Hematopoietic multipotent progenitor cell (in vitro differentiated cells): ENCODE measurements around the gene PROZ. TPM values are rescaled to one million over a fixed set of nuclear protein-coding genes. Genes with fewer than 3 reads are reported as not detected.
A peak's percentile ranks its signal among the peaks of the same experiment; 100 is the strongest.

Experiments used
- DNase-seq, 3 donors: peaks; one replicate each; pipeline ENCODE4 v3.0.0-alpha.2; 2011 to 2015; ENCODE audit warnings: low read depth in 2 of 3, low spot score in 2 of 3
- total RNA-seq: library from RNA; depleted of rRNA; stranded (reverse); fragments of >200 nt; gene quantifications from one replicate; pipeline ENCODE4 v1.2.3, GENCODE V29; 2012

The PROZ gene
- total RNA-seq, 1 donor = not detected

DNA sequence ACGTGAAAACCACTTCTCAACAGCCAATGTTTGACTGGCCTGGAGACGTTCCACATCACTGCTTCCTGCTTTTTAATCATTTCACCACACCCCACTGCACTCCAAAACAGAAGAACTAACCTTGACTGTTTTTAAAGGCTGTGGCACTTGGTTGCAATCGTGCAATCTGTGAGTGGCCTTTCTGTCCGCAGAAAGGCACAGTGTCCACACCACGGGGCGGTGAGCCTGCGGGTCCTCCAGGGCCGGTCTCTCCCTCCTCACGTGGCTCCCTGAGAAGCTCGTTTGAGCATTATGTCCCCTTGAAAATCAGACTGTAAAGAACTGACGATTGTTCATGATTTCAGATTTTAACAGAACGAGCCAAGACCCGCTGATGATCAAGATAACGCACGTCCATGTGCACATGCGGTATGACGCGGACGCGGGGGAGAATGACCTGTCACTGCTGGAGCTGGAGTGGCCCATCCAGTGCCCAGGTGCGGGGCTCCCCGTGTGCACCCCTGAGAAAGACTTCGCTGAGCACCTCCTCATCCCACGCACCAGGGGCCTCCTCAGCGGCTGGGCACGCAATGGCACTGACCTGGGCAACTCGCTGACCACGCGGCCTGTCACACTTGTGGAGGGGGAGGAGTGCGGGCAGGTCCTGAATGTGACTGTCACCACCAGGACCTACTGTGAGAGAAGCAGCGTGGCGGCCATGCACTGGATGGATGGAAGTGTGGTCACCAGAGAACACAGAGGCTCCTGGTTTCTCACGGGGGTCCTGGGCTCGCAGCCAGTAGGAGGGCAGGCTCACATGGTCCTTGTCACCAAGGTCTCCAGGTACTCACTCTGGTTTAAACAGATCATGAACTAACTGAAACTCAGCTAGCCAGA is 13.0 kb downstream of the PROZ start:
- no peak for DNase-seq

DNA sequence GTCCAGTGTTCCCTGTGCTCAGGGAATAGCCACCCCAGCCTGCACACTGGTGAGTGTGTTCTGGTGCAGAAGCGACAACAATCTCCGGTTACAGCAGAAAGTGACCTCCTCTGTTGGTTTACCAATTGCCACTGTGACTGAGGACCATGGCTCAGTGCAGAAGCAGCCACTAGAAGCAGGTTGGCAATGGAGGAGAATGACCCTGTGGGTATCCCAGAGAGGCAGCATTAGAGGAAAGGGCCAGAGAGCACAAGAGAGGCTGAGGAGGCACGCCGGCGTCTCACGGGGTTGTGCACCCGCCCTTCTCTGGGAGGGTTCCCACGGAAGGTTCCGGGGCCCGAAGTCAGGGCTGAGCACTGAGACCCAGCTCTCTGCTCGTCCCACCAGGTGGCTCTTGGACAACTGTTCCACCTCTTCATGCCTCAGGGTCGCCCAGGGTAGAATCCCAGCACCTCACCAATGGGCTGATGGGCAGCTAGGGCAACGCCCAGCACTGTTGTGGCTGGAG is 14.0 kb downstream of the PROZ start:
- DNase-seq = no peak

DNA sequence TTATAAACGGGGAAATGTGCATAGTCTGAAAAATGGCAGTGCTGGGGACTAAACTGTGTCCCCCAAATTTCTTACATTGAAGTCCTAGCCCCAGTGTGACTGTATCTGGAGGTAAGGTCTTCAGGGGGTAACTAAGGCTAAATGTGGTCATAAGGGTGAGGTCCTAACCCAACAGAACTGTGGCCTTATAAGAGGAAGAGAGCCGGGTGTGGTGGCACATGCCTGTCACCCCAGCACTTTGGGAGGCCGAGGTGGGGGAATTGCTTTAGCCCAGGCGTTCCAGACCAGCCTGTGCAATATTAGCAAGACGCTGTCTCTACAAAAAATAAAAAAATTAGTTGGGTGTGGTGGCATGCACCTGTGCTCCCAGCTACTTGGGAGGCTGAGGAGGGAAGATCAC is 17.8 kb downstream of the PROZ start:
- DNase-seq = peak in 1 of 3 donors; percentile 54

DNA sequence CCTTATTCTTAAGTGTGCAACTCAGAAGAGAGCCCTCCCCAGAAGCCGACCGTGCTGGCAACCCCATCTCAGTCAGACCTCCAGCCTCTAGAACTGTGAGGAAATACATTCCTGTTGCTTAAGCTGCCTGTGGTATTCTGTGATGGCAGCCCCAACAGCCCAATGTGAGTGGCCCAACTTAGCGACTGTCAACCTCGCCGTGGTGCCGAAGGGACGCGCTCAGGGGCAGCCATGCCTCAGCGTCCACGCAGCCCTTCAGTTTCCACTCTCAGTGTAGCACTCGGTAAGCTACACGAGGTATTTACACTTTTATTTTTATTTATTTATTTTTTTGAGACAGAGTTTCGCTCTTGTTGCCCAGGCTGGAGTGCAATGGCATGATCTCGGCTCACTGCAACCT is 18.4 kb downstream of the PROZ start:
- DNase-seq = no peak

DNA sequence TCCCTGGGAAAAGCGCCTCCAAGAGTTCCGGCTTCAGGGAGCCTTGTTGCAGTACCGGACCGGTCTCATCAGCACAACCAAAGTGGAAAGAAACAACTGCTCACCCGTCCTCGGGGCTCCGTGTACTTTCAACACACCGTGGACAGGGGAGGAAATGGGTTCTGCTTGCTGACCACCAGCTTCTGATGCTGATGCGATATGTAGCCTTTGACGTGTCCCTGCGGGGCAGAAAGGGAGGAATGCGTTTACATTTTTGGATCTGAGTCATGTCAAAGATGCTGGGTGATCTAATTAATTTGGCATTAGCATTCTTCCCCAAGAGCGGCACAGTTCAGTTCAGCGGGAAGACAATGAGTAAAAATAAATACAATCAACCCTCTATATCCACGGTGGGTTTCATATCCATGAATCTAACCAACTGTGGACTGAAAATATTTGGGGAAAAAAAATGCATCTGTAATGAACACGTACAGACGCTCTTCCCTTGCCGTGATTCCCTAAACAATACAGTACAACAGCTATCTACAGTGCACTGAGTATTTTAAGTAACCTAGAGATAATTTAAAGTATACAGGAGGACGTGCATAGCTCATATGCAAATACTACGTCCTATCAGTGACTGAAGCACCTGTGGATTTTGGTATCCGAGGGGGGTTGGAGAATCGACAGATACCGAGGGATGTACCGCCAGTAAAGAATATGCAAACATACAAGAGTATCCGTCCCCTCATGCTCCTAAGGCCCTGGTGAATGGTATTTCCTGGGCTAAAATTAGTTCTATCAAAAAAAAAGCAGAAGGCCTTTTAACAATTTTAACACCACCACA is 19.8 kb downstream of the PROZ start:
- DNase-seq = no peak

DNA sequence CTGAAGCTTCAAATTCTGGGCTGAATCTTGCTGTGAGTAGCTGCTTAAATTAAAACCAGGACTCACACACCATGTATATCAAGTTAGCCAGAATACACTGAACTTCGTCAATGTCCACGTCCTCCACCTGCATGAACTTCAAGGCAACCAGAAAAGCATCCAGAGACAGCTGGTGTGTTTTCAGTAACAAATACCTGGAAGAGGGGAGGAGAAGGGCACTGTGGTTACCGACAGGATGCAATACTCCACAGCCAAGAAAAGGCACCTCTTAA is 20.4 kb downstream of the PROZ start:
- no peak for DNase-seq

DNA sequence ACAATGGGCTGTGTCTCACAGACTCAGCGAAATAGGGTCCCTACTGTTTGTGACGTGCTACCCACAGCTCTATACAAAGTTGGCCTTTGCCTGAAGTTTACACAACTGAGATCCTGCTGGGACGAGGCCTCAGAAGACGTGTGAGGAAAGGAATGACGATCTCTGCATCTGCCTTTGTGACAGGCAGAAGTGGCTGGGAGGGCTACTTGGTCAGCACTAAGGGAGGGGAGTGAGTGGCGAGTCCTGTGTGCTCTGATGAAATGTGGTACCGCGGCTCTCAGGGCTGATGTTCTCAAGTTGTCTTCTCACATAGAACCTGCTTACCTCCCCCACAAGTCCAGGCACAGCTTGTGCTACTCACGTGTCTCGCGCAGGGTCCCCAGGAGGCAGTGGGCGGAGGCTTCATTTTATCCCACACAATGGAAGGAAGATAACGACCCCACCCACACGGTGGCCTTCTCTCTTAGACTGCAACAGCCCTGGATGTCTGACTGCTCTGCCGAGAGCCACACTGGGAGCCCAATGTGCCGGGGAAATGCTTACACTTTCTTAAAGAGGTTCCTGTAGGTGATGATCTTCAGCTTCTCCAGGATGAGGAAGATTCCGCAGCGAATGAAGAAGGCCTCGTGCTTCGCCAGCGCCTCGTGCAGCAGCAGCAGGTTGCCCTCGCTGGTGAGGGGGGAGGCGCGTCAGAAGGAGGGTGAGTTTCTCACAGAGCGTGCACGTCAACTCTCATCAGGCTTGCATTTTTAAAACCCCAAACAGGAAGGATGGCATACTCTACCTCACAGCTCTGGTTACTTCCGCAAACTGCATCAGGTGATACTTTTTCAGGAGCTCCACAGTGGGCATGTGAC is 21.2 kb downstream of the PROZ start:
- no peak for DNase-seq

DNA sequence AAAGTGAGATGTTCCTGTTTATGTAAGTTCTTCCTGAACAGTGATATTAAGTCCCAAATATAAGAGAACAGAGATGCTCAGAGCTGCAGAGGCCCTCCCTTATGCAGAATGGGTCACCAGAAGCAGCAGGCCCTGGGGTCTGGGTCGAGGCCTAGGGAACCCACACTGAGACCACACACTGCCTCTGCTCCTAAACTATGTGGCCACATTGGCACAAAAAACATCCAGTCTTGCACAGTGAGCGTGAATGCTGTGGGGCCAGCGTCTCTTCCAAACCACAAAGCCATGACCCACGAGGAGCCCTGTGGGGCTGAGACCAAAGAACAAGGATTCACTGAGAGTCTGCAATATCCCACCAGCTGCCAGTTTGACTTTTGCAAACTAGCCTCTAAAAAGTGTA is 23.6 kb downstream of the PROZ start:
- no peak for DNase-seq

DNA sequence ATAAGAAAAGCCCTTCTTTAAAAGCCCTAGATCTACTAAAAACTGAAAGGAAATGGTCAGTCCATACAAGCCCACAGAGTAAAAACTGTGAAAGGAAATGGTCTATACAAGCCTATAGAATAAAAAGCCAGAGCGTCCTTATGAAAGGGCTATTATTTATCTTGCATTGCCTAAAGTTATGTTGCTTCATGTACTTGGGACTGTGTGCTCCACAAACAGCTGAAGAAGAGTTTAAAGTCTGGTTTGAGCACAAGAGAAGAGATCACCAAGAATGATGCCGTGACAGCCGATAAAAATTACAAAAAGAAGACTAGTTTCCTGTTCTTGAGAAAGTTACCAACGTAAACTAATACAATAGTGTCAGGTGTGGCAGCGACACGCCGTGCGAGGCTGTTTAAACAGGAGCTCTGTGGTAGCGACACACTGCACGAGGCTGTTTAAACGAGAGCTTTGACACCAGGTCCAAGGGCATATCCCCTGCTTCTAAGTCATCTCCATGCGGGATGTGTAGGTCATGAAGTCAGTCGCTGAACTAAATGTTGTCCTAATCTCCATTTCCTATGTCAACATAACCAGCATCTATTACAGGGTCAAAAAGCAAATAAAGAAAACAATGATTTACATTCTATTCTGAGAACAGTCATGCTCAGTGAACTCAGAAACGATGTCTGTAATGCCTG is 25.1 kb downstream of the PROZ start:
- no peak for DNase-seq

DNA sequence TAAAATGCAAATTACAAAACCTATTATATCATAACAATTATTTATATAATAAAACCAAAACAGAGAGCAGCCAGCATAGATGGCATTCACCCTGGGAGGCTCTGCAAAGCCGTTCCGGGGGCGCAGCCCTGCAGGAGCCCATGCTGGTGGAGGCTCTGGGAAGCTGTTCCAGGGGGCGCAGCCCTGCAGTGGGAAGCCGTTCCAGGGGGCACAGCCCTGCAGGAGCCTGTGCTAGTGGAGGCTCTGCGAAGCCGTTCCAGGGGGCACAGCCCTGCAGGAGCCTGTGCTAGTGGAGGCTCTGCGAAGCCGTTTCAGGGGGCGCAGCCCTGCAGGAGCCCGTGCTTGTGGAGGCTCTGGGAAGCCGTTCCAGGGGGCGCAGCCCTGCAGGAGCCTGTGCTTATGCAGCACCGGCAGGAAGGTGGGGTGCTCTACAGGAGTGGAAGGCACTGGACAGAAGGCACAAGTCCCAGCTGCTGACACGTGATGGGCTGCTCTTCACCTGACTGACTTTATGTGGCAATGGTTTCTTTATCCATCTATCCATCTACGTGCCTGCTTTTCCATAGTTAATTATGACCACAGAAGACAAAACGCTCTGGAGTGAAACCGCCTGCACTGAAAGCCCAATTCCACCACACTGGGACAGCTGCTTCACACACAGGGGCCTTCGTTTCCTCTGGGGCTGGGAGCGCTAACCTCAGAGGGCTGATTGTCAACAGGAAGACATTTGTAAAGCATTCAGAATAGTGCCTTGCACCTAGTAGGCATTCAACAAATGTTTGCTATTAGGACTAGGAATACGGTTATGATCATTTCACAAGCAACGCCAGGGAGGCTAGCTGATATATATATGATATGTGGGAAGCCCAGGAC is 26.4 kb downstream of the PROZ start:
- DNase-seq = peak in 1 of 3 donors; percentile 10

DNA sequence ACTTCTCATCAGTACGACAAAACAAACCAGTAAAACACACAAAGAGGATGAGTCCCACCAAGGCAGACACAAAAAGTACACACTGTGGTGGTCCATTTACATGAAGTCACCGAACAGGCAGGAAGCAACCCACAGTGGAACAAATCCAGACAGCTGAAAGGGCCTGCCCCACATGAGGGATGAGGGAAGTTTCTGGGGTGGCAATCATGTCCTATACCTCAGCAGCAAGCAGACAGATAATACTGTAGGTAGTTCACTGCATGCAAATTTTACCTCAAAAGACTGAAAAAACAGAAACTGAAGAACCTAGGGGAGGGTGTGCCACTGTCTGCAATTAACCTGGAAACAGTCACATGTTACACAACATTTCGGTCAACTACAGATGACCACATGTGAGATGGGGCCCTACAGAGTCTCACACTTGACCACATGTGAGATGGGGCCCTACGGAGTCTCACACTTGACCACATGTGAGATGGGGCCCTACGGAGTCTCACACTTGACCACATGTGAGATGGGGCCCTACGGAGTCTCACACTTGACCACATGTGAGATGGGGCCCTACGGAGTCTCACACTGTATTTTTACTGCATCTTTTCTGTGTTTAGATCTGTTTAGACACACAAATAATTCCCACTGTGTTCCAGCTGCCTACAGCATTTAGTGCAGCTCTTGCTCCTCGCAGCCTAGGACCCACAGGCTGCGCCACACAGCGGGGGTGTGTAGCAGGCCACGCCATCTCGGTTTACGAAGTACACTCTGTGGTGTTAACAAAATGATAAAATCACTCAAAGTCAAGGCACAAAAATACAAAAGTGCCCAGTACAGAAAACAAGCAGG is 27.8 kb downstream of the PROZ start:
- no peak for DNase-seq

DNA sequence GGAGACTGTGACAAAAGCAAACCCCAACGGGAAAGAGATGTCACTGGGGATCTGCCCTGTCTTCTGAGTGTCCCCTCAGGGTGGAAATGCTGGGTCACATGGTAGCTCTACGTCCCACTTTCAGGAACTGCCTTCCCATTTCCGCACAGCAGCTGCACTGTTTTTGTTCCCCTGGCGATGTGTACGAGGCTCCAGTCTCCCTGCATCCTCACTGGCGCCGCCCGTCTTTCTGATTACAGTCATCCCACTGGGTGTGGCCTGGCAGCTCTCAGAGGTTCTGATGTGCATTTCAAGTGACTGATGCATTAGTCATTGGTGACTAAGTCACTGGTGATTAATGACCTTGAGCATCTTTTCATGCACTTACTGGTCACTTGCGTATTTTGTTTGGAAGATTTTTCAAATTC is 28.8 kb downstream of the PROZ start:
- DNase-seq = no peak

DNA sequence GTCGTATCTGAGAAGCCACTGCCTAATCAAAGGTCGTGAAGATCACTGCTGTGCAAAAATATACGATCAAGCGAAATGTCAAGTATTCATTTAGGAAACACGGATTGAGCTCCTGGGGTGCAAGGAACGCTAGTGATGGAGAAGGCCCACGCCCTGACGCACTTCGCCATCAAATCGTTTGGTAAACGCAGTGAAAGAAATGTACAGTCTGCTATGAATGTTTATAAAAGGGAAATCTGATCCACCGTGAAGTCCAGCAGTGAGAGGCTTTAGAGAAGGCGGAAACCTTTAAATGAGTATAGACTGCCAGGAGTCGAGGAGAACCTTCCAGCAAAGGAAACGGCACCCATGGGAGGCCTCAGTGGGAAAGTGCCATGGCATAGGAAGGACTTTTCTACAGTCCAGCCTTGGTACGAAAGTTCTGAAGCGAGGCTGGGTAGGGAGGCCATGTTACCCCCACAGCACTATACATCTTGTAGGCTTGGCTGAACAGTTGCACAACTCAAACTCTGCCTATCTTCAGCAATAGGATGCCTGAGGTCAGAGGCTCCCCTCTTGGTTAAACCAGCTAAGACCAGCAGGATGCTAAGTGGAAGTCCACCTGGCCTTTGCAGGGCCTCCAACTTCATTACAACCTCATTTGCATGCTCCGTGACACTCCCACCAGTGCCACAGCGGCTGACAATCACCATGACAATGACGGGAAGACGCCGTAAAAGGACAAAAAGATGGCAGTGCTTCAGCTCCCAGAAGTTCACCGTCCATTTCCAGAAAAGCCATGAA is 29.6 kb downstream of the PROZ start:
- DNase-seq = no peak

DNA sequence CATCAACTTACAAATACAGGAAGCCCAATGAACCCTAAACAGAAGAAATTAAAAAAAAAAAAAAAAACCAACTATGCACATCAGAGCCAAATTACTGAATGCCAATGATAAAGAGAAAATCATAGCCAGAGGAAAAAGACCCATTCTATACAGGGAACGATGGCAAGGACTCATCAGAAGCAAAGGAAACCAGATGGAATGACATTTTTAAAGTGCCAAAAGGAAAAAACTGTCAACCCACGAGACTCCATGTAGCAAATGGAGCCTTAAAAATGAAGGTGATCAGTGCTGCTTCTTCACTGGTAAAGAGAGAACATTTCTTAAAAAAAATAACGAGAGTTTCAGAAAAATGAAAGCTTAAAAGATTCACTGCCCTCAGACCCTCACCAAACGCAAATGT is 31.7 kb downstream of the PROZ start:
- DNase-seq = no peak

DNA sequence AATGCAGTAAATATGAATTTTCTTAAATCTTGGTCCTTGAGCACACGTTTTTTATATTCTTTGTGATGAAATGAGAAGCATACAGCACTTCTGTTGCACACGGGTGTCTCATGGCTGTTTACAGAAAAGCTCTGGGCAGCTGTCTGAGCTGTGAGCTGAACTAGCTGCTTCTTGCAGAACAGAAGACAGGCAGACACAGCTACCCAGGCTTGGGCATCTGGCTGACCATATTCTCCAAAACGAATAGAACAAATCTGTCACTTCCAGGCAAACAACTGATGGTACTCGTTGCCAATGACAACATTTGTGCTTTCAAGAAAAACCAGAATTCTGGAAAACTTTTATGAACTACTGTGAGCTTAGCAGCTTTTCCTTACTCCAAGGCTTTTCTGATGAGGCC is 33.8 kb downstream of the PROZ start:
- DNase-seq = no peak

DNA sequence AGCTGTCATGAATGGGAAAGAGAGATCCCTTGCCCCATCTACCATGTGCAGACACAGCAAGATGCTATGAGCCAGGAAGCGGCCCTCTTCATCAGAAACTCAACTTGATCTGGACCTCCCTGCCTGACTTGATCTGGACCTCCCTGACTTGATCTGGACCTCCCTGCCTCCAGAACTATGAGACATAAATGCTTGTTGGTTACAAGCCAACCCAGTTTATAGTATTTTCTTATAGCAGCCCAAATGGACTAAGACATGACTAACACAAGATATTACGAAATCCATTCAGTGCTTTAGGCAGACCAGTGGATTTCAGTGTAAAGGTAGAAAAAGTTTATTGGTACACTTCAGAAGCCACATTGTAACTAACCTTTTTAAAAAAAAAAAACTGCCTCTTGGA is 34.5 kb downstream of the PROZ start:
- no peak for DNase-seq

DNA sequence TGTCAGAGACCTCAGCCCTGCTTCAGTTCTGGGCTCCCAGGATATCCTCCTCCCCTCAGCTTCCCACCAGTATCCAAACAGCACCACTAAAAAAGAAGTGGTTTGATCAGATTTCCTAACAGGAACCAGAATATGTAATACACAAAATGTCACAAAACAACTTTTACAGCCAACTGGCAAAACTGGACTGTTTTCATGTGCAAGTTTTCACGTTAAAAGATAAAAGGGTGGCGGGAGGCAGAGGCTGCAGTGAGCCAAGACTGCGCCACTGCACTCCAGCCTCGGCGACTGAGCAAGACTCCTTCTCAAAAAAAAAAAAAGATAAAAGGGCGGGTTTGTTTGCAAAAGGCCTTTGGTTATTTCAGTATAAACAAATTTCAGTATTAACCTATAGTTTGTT is 36.9 kb downstream of the PROZ start:
- DNase-seq = no peak
